ENCODE results near the gene TBX2.

TBX2 gene

DNA sequence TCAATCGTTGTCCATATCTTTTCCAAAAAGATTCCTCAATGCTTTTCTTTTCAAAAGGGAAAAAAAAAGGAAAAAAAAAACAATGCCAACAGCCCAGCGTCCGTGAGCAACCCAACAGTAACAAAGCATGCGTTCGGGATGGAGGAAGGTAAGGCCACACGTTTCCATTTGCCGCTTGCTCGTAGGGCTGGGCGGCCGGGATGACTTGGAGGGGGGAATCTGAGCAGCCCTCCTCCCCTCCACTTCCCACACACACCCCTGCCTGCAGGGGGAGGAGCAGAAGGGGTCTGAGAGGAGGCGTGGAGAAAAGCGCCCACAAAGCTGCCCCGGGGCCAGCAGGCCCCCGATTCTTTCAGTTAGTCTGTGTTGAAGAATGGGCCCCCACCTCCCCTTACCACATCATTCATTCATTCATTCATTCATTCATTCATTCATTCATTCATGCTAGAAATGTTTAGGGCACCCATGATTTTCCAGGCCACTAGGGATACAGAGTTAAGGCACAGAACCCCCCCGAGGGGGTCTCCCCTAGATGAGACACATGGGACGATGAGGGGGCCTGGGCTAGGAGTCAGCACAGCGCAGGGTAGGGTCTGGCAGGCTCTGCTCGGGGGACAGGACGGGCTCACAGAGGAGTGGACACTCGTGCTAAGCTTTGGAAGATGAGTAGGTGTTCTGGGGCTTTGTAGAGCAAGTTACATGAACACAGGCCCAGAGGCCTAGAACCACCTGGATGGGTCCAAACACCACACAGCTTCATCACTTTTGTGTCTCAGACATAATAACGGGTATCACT lies 10.9 kb upstream of the TBX2 start:
- DNase-seq = no peak

DNA sequence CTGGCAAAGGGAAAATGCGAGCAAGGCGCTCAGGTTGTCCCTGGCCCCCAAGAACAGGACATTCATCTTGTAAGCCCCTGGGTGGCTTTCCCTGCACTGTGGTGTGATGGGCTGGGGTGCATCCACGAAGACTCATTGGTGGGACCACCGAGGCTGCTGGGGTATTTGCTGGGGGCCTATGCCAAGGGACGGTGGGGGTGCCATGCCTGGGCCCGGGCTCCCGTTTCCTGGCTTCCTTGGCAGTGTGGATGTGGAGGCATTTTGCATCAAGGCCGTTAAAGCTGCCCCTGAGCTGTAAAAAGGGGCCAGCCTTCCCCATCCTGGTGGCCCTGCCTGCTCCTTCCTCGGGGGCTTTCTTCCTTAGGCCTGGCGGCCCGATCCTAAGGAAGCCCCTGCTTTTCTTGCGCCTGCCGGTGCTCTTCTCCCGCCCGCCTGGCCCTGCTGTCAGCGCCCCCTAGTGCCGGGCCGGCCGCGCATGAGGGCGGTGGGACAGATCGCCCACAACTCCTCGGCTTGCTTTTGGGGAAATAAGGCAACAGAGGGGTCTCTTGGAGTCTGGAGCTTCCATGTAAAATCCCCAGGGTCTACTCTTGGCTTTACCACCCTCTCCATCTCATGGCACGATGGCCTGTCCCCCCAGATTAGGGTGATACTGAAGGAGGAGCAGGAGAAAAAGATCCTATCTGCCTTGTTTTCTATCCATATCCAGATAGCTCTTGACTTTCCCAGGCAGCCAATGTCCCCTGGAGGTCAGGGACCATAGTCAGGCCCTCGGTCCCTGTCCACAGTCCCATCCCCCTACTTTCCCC lies 9.8 kb upstream of the TBX2 start:
- peak; percentile 32 for DNase-seq

DNA sequence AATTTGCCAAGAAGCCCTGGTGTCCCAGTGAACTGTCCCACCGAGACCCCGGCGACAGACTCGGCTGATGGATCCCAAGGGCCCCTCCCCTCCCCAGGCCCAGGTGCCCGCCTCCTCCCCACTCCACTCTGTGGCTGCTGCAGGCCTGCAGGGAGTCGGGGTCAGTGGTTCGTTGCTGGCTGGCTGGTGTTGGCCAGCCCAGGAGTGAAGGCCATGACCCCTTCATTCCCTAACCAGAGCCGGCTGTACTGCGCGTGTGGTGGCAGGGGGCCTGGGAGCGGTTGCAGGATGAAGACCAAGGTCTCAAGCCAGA lies 9.2 kb upstream of the TBX2 start:
- no peak for DNase-seq

DNA sequence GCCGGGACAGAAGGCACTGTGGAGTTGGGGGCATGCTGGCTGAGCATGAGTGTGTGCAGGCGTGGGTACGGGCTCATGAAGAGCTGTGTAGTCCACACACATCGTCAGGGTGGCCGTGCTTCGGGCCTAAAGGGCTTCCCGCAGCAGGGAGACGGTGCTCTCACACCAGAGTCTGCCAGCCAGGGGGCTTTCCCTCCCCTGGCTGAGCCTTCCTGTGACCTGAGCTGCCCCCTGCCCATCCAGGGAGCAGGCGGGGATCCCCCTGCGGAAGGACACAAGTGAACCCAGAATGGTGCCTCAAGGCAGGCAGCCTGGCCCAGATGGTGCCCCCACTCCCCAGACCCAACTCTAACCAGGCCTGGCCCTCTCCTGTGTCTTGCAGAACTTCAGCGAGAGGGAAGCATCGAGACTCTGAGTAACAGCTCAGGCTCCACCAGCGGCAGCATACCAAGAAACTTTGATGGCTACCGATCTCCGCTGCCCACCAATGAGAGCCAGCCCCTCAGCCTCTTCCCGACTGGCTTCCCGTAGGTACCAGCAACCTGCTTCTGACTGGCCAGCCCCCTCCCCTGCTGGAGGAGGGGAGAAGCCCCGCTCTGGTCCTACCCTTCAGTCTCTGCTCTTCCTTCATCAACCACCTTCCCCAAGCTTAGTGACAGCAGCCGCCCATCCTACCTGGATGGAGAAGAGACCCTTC lies 7.9 kb upstream of the TBX2 start:
- DNase-seq = no peak

DNA sequence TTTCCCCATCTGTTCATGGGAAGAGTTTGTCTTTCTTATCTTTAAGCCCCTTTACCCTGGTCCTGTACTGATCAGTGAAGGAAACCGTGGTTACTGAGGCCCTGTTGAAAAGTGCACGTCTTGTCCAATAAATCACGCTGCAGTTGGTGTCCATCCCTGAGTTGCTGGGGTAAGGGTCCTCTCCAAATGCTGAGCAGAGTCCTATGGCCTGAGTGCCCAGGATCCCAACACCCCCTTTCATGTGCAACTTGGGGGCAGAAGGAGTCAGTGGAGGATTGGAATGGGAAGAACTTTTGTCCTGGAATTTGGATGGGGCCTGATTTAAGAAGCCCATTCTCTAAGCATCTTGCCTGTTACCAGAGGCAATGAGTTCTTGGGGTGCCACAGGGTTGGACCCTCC lies 7.0 kb upstream of the TBX2 start:
- DNase-seq = no peak

DNA sequence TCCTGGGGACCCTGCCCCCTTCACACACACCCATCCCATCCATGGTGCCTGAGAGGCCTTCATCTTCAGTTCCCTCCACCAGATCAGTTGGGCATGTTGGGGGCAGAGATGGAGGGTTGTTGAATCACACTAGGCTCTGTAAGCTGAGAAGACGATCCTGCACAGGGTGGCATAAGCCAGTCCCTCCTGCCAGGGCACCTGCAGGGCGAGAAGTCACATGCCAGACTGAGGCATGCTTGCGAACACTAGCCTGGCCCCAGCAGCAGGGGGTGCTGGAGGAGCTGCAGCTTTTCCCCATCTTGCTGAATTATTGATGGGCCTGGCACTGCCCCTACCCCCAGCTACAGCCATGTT lies 6.1 kb upstream of the TBX2 start:
- DNase-seq = no peak

DNA sequence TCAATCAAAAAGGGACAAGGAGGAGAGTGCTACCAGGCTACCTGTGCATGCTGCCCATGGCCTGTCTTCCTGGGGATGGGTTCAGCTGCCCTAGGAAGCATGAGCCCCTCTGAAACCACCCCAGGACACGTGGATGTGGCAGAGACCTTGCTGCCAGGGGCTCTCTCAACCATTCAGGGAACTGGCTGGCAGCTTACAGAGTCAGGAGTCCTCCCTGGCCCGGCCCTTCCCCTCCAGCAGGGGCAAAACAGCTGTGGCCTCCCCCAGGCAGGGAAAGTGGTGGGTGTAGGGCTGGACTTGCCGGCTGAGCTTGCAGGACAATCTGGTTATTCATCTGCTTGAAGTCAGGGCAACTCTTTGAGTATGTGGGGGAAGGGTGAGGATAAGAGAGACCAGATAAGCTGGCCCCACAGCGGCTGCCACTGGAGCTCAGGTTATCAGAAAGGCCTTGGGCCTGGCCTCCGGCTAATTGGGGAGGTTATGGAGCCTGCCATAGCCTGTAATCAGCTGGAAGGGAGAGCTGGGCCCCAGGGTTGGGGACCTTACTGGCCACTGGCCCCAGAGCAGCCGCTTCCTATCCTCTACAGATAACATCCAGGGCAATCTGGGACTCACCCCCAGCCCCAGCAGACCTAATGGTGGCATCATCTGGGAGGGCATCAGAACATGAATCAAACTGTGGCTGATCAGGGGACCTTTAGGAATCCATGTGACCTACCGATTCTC lies 5.6 kb upstream of the TBX2 start:
- DNase-seq = no peak

DNA sequence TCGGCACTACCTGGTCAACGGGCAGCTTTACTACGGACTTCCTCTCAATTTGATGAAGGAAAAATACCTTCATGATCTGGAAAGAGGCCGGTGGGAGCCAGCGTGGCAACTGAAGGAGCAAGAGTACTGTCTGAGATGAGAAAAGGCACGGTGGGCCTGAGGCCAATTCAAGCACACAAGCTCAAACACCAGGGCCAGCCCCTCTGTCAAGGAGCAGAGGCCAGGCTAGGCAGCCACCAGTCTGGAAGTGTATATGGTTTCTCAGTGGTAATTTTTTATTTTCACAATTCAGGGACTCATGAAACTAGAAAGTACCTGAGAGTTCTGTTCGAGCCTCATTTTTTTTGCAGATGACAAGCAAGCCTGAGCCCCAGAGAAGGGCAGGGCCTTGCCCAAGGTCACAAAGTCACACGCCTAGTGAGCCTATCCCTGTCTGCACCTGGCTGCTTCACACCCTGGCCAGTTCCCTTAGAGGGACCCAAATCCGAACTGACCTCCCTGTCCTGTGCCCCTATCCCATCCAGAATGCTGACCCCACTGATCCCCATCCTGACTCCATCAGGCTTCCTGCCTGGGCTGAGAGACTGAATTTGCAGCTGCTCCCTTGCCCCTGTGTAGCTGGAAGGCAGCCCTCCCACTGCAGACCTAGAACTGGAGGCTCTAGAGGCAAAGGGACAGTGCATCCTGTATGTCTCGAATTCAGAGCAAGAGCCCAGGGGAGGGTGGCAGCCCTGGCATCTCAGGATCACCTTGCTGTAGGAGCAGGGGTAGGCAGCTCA lies 4.8 kb upstream of the TBX2 start:
- no peak for DNase-seq

DNA sequence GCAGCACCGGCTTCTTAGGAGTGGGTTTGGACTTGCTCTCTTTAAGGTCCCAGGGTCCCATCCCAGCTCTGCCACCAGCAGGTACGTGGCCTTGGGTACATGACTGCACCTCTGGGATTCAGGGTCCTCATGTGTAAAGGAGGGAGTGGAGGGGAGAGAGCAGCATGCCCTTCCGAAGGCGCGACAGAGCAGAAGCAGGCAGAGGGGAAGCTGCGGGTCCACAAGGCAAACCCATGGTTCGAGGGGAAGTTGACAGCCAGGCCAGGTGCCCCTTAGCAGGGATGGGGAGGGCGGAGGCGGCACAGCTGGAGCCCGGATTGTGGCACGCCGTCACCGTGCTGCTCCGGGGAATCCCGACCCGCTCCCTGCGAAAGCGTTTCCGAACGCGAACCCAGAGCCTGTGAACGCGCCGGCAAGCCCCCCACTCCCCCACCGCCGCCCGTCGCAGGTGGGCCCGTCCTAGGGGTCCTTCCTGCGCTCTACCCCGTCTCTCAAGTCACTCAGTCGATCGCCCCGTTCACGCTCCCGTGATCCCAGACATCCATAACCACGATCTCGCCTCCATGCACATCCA lies 4.1 kb upstream of the TBX2 start:
- no peak for DNase-seq

DNA sequence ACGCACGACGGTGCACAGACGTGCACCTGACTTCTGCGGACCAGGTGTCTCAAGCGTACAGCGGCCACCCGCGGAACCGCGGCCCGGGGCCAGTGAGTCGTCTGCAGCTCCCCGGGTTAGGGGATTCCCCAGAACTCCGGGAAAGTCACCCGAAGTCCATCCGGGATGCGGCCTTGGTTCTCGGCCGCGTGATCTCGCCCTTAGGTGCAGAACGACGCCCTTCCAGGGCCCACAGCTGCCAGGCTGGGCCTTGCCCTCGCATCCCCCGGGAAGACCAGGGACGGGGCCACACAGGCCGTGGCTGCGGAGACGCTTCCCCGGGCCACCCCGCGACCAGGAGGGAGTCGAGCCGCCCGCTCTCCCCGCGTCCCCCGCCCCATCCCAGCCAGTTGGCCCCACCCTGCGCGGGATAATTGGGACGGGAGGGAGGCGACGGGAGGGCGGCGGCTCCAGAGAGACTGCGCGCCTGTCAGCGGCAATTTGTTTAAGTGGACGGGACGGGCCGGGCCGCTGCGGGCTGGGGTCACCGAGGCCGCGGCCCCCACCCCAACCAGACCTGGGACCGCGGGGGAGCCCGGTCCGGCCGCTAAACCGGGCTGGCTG lies 3.6 kb upstream of the TBX2 start:
- no peak for DNase-seq

DNA sequence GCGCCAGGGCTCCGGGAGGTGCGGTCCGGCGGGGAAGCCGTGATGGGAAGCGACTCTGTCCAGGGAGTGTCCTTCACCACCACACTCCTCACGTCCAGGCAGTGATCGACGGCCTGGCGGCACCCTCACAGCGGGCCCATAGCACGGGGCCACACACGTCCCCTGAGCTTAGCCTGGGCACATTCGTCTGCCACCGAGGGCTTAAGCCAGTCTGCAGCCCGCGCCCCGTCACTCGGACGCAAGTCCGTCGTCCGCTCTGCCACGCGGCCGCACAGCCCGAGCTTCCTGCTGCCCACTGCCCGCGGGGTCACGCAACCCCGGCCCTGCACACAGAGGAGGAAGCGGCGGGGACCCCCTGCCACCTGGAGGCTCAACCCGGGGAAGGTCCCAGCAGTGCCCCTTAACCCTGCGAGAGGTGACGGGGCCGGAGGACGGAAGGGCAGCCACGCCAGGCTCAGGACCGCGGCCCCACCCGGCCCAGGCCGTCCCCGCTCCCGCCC lies 3.0 kb upstream of the TBX2 start:
- no peak for DNase-seq

DNA sequence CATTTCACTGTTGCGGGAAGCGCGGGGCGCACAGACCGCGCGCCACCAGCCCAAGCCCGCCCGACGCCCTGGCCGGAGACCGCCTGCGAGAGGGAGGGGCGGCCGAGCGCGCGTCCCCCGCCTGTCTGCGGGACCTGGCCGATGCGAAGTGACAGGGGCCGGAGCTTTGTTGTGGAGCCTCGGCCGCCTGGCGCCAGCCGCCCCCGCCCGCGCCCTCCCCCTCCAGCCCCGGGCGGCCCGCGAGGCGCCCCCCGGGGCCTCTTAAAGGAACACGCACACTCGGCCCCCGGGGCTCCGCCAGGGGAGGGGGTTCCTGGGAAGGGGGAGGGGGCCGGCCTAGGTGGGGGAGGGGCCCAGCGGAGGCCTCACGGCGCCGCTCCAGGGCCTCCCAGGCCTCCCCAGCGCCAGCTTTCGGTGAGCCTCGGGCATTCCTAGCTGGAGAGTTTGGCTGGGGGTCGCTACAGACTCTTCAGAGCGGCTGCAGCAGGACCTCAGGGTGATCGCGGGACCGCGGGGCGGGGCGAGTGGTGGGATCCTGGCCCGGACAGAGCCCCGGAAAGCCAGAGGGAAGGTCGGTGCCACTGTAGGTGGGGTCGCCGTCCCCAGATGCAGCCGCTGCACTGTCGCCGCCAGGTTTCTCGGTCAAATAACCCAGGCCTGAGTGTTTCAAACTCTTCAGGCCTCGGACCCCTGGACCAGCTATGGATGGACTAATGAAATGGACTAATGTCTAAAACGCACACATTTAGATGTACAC lies 2.4 kb upstream of the TBX2 start:
- no peak for DNase-seq

DNA sequence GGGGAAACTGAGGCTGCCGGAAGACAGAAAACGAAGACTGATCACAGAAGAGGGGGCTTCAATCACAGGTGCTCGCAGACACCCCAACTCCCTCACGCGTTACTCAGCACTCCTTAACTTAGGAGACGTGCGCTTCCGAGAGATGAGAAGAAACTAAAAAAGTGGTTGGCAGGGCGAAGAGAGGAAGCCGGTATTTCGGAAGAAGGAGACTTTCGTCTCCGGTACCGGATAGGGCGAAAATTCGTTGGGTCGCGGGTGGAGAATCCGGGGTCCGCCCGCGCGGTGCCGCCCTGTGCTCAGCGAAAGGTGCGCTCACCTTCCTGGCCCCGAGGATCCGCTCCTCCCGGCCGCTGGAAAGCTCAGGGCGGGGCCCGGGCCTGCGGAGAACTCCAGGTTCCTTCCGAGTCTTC lies 917 bp upstream of the TBX2 start:
- DNase-seq = no peak

DNA sequence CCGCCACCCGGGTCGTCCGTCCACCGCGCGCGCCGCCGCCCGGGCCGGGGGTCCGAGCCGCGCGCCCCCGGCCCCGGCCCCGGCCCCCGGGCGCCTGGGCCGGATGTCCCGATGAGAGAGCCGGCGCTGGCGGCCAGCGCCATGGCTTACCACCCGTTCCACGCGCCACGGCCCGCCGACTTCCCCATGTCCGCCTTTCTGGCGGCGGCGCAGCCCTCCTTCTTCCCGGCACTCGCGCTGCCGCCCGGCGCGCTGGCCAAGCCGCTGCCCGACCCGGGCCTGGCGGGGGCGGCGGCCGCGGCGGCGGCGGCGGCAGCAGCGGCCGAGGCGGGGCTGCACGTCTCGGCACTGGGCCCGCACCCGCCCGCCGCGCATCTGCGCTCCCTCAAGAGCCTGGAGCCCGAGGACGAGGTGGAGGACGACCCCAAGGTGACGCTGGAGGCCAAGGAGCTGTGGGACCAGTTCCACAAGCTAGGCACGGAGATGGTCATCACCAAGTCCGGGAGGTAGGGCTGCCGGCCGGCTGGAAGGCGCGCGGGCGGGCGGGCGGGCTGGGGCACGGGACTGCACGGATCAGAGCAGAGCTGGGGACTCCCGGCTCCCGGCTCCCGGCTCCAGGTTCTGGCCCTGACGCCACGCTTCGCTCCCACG lies 548 bp downstream of the TBX2 start:
- DNase-seq = no peak

DNA sequence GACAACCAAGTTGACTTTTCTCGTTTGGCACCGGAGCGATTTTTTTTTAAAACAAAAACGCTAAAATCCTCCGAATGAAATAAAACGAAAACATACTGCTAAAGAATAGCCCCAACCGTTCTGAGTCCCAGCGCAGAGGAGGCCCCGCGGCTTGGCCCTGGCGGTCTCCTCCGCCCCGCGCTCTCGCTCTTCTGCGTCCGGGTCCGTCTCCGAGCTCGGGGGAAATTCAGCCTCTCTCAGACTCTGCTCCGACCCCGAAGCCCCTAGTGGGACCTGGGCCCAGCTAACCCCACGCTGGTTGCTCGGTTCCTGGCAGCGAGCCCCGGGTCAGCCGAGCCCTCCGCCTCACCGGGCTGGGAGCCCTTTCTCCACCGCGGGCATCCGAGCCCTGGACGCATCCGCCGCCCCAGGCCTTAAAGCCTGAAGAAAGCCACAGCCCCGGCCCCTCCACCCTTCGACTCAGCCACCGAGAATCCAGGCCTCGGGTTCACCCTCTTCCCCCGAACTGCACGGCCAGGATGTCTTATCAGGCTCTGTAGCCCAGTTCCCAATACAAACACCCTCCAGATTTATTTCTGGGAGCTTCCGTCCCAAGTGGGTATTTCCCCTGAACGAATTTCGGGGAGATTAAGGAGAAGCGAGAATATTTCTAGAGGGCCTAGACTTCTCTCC lies 1.2 kb downstream of the TBX2 start:
- no peak for DNase-seq

DNA sequence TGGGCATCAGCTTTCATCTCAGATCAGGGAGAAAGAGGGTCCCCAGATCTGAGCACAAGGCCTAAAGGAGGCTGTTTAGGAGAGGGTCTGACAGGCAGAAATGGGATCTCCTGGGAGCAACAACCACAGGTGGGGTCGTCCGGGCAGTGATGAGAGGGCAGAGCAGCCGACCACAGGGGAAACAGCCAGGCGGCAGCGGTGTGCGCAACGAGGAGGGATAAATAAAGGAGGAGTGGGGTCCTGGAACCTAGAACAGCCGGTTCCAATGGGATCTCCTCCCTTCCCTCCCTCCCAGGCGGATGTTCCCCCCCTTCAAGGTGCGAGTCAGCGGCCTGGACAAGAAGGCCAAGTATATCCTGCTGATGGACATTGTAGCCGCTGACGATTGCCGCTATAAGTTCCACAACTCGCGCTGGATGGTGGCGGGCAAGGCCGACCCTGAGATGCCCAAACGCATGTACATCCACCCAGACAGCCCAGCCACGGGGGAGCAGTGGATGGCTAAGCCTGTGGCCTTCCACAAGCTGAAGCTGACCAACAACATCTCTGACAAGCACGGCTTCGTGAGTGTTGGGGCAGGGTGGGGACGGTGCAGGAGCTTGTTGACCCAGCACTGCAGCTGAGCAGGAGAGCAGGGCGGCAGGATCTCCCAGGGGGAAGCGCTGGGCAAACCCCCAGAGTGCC lies 1.9 kb downstream of the TBX2 start:
- no peak for DNase-seq

DNA sequence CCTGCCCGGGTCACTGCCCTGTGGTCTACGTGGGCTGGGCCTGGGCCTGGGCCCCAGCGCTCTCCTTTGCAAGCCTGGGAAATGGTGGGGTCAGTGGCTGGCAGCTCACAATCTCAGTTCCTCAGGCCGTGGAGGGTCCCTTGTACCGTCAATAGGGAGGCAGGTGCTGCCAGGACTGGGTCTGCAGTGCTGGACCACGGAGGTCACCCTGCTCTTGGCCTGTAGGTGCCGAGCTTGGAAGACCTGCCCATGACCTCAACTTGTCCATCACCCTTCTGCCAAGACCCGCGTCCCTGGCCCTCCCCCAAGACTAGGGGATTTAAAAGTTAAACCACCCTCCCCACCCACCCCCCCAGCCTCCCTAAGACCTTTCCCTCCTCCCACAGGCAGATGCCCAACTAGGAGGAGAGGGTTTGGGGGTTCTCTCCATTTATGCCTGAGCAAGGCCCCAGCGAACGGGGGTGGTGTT lies 2.5 kb downstream of the TBX2 start:
- no peak for DNase-seq

DNA sequence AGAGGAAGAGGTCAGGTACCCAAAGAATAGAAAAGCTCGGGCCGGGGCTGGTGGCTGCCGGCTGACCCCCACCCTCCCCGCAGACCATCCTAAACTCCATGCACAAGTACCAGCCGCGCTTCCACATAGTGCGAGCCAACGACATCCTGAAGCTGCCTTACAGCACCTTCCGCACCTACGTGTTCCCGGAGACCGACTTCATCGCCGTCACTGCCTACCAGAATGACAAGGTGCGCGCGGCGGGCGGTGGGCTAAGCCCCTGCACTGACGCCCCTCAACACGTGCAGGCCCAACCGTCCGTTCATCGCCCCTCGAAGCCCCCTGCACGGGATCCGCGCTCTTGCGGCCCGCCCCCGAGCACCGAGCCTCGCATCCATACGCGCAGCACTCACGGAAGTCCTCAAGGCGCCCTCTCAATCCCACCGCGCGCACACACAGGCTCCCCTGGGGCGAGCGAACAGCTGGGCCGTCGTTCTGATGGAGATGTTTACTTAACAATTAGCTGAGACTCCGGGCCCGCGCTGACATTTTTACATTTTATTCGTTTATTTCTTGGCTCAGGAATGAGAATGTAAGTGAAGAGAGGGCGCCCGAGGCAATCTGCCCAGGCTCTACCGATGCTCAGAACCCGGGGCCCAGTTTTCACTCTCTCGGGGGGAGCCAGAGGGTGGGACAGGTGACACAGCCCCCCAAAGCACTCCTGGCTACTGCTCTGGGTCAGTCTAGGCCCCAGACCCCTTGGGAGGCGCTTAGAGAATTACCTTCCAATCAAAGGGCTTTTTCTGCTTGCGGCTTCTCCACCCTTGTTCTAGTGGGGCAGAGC lies 3.5 kb downstream of the TBX2 start:
- DNase-seq = no peak
